ENCODE results near the gene STARD9.

DNA sequence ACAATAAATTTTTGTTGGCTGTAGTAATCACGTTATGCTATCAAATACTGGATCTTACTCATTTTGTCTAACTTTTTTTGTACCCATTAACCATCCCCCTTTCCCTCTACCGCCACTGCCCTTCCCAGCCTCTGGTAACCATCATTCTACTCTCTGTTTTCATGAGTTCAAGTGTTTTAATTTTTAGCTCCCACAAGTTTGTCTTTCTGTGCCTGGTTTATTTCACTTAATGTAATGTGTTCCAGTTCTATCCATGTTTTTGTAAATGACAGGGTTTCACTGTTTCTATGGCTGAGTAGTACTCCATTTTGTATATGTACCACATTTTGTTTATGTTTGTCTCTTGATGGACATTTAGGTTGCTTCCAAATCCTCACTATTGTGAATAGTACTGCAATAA is 52.1 kb downstream of the STARD9 start:
- no peak for TF ChIP-seq POLR2AphosphoS5 (IDR thresholded peaks at IDR 0.05; ENCODE audit: low read depth, low read length)
- TF ChIP-seq, protein P1, sequence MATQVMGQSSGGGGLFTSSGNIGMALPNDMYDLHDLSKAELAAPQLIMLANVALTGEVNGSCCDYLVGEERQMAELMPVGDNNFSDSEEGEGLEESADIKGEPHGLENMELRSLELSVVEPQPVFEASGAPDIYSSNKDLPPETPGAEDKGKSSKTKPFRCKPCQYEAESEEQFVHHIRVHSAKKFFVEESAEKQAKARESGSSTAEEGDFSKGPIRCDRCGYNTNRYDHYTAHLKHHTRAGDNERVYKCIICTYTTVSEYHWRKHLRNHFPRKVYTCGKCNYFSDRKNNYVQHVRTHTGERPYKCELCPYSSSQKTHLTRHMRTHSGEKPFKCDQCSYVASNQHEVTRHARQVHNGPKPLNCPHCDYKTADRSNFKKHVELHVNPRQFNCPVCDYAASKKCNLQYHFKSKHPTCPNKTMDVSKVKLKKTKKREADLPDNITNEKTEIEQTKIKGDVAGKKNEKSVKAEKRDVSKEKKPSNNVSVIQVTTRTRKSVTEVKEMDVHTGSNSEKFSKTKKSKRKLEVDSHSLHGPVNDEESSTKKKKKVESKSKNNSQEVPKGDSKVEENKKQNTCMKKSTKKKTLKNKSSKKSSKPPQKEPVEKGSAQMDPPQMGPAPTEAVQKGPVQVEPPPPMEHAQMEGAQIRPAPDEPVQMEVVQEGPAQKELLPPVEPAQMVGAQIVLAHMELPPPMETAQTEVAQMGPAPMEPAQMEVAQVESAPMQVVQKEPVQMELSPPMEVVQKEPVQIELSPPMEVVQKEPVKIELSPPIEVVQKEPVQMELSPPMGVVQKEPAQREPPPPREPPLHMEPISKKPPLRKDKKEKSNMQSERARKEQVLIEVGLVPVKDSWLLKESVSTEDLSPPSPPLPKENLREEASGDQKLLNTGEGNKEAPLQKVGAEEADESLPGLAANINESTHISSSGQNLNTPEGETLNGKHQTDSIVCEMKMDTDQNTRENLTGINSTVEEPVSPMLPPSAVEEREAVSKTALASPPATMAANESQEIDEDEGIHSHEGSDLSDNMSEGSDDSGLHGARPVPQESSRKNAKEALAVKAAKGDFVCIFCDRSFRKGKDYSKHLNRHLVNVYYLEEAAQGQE (IDR thresholded peaks at IDR 0.05; ENCODE audit: insufficient read depth in 1 of 2, low read depth in 2 of 2, low read length in 2 of 2): no peak
